ENCODE data around the gene ASRGL1. TPM values are rescaled to one million over a fixed set of nuclear protein-coding genes. Genes with fewer than 3 reads are reported as not detected.

ASRGL1 gene
- polyA plus RNA-seq, 1 of the 3 experiments (the other 2 are of a cell fraction): 4.3 TPM

DNA sequence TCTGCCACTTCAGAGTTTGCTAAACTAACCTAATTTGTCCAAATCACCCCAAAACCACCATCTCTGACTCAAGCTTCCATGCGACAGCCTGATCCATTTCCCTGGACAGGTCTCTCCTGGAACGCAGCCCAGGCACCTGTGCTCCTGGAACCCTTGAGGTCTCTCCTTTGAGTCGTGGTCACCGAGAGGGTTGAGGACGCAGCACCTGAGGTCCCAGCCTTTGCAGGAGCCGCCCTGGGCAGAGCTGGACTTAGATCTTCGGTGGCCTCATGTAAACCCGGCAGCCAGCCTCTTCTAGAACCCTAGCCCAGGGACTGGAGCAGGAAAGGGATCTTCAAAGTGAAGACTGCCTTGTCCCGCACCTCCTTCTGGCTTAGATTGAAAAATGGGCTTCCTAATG, 37.6 kb downstream of the ASRGL1 start:
- H3F3A ChIP-seq (replicated peaks; ENCODE audit: insufficient read depth): no peaks in the 10 kb centered on the region
- H3K27ac ChIP-seq (ENCODE audit: low read depth in 2 of 2, low read length in 1 of 2): no peak overlapping the region
- H2AFZ ChIP-seq (ENCODE audit: low read depth): no peak overlapping the region
- no peaks in the 10 kb centered on the region for H3K79me2 ChIP-seq (ENCODE audit: insufficient read depth)
- no peaks in the 10 kb centered on the region for H3K9me2 ChIP-seq
- H4K20me1 ChIP-seq (ENCODE audit: insufficient read depth): no peaks in the 10 kb centered on the region
- ChIA-PET CTCF (interaction anchor here (0.6 to 1.6 kb wide), 3 partner anchors 35 to 232 kb away, joined by 3 to 6 read pairs (median 4); no protein-coding TSS in a partner anchor), POLR2A (no interaction called here)
- no peaks in the 10 kb centered on the region for H3K36me3 ChIP-seq (replicated peaks in 1 of 2; ENCODE audit: control insufficient read depth in 1 of 2, insufficient read depth in 2 of 2, low read length in 1 of 2)
- H3K4me1 ChIP-seq (ENCODE audit: control insufficient read depth in 1 of 2, insufficient read depth in 2 of 2, low read depth in 1 of 2, low read length in 1 of 2): no peaks in the 10 kb centered on the region; a peak in 1 of 4 replicates
- no peaks in the 10 kb centered on the region for H3K9me3 ChIP-seq
- TF ChIP-seq, protein P1, sequence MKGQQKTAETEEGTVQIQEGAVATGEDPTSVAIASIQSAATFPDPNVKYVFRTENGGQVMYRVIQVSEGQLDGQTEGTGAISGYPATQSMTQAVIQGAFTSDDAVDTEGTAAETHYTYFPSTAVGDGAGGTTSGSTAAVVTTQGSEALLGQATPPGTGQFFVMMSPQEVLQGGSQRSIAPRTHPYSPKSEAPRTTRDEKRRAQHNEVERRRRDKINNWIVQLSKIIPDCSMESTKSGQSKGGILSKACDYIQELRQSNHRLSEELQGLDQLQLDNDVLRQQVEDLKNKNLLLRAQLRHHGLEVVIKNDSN (IDR thresholded peaks at IDR 0.05; ENCODE audit: borderline replicate concordance, low read depth): no peak
- TF ChIP-seq FOXJ3 (CRISPR knock-in tag; IDR thresholded peaks at IDR 0.05) (no peak), NRF1 (IDR thresholded peaks at IDR 0.05; ENCODE audit: low read depth, low read length) (no peak), TAF1 (IDR thresholded peaks at IDR 0.05; ENCODE audit: borderline replicate concordance, low read depth, low read length) (no peak), RCOR1 (IDR thresholded peaks at IDR 0.05; ENCODE audit: low read length) (no peak), CHD2 (IDR thresholded peaks at IDR 0.05; ENCODE audit: low read length, partially characterized antibody) (no peak), TEAD4 (IDR thresholded peaks at IDR 0.05; ENCODE audit: borderline replicate concordance, insufficient read depth) (no peak), GABPA (IDR thresholded peaks at IDR 0.05; ENCODE audit: low read depth) (no peak), RAD21 (IDR thresholded peaks at IDR 0.05; ENCODE audit: low read length) (no peak), ELF1 (IDR thresholded peaks at IDR 0.05) (no peak), JUND (IDR thresholded peaks at IDR 0.05) (no peak), MXI1 (IDR thresholded peaks at IDR 0.05; ENCODE audit: low read depth, low read length) (no peak), FOXM1 (IDR thresholded peaks at IDR 0.05; ENCODE audit: low read depth) (no peak), FOSL2 (IDR thresholded peaks at IDR 0.05; ENCODE audit: borderline replicate concordance, low read depth) (no peak), YY1 (IDR thresholded peaks at IDR 0.05; ENCODE audit: low read depth) (no peak), SMC3 (IDR thresholded peaks at IDR 0.05; ENCODE audit: low read depth, low read length) (no peak)
- TF ChIP-seq, protein P2, sequence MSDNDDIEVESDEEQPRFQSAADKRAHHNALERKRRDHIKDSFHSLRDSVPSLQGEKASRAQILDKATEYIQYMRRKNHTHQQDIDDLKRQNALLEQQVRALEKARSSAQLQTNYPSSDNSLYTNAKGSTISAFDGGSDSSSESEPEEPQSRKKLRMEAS (IDR thresholded peaks at IDR 0.05; ENCODE audit: low read depth): no peak
- TF ChIP-seq, protein P3, sequence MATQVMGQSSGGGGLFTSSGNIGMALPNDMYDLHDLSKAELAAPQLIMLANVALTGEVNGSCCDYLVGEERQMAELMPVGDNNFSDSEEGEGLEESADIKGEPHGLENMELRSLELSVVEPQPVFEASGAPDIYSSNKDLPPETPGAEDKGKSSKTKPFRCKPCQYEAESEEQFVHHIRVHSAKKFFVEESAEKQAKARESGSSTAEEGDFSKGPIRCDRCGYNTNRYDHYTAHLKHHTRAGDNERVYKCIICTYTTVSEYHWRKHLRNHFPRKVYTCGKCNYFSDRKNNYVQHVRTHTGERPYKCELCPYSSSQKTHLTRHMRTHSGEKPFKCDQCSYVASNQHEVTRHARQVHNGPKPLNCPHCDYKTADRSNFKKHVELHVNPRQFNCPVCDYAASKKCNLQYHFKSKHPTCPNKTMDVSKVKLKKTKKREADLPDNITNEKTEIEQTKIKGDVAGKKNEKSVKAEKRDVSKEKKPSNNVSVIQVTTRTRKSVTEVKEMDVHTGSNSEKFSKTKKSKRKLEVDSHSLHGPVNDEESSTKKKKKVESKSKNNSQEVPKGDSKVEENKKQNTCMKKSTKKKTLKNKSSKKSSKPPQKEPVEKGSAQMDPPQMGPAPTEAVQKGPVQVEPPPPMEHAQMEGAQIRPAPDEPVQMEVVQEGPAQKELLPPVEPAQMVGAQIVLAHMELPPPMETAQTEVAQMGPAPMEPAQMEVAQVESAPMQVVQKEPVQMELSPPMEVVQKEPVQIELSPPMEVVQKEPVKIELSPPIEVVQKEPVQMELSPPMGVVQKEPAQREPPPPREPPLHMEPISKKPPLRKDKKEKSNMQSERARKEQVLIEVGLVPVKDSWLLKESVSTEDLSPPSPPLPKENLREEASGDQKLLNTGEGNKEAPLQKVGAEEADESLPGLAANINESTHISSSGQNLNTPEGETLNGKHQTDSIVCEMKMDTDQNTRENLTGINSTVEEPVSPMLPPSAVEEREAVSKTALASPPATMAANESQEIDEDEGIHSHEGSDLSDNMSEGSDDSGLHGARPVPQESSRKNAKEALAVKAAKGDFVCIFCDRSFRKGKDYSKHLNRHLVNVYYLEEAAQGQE (IDR thresholded peaks at IDR 0.05; ENCODE audit: low read depth, low read length): no peak
- TF ChIP-seq, protein P4, sequence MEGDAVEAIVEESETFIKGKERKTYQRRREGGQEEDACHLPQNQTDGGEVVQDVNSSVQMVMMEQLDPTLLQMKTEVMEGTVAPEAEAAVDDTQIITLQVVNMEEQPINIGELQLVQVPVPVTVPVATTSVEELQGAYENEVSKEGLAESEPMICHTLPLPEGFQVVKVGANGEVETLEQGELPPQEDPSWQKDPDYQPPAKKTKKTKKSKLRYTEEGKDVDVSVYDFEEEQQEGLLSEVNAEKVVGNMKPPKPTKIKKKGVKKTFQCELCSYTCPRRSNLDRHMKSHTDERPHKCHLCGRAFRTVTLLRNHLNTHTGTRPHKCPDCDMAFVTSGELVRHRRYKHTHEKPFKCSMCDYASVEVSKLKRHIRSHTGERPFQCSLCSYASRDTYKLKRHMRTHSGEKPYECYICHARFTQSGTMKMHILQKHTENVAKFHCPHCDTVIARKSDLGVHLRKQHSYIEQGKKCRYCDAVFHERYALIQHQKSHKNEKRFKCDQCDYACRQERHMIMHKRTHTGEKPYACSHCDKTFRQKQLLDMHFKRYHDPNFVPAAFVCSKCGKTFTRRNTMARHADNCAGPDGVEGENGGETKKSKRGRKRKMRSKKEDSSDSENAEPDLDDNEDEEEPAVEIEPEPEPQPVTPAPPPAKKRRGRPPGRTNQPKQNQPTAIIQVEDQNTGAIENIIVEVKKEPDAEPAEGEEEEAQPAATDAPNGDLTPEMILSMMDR (IDR thresholded peaks at IDR 0.05): no peak
- no peak overlapping the region for H3K4me2 ChIP-seq
- no peak overlapping the region for H3K4me3 ChIP-seq (ENCODE audit: low read depth in 2 of 2, low read length in 1 of 2)
- no peak overlapping the region for H3K9ac ChIP-seq
- DNase-seq: no peak
- WGBS (ENCODE audit: low lambda C conversion rate): 76% methylated on average over 9 of the region's 9 CpGs
- no peaks in the 10 kb centered on the region for H3K27me3 ChIP-seq (ENCODE audit: insufficient read depth)
